Measurements from ENCODE around the gene DNER.

Gene DNER

DNA sequence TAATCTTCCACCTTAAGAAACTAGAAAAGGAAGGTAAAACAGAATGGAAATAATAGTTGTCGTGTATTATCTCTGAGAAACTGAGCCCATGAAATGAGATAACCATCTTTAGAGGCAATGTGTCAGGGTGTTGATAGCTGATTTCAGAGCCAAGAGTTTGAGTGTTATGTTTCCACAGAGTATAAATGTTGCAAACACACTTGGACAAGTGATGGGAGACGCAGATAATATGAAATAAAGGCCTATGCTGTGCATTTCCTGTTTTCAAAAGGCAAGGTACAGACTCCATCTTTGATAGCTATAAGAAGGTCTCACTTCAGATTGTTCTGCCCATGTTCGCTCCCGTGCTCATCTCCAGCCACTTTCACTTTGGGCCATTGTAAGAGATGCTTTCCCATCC lies 25.9 kb upstream of the DNER start:
- H2AFZ ChIP-seq (ENCODE audit: low read length): 0 out of 2 replicates have a peak overlapping the region, but pooled peaks have one; percentile 4
- TF ChIP-seq, protein P1, sequence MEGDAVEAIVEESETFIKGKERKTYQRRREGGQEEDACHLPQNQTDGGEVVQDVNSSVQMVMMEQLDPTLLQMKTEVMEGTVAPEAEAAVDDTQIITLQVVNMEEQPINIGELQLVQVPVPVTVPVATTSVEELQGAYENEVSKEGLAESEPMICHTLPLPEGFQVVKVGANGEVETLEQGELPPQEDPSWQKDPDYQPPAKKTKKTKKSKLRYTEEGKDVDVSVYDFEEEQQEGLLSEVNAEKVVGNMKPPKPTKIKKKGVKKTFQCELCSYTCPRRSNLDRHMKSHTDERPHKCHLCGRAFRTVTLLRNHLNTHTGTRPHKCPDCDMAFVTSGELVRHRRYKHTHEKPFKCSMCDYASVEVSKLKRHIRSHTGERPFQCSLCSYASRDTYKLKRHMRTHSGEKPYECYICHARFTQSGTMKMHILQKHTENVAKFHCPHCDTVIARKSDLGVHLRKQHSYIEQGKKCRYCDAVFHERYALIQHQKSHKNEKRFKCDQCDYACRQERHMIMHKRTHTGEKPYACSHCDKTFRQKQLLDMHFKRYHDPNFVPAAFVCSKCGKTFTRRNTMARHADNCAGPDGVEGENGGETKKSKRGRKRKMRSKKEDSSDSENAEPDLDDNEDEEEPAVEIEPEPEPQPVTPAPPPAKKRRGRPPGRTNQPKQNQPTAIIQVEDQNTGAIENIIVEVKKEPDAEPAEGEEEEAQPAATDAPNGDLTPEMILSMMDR (conservative IDR thresholded peaks at IDR 0.05; ENCODE audit: low read length): no peak
- no peak overlapping the region for H3K4me3 ChIP-seq (ENCODE audit: low read length, poor library complexity, severe bottlenecking)
- H3K79me2 ChIP-seq (ENCODE audit: insufficient read depth, low read length): no peaks in the 10 kb centered on the region
- no peaks in the 10 kb centered on the region for H3K4me1 ChIP-seq (ENCODE audit: insufficient read depth, low read length, poor library complexity, severe bottlenecking)
- no peaks in the 10 kb centered on the region for H3K36me3 ChIP-seq (ENCODE audit: insufficient read depth, low read length)
- H4K20me1 ChIP-seq (ENCODE audit: insufficient read depth, low read length, poor library complexity, severe bottlenecking): no peaks in the 10 kb centered on the region
- no peaks in the 10 kb centered on the region for H3F3A ChIP-seq (ENCODE audit: low read depth)
- H3K9me2 ChIP-seq (replicated peaks; ENCODE audit: low read depth, low read length): no peaks in the 10 kb centered on the region
- peaks cover 6% of the 10 kb centered on the region; the same call in 1 of the 2 replicates for H3K9me3 ChIP-seq (ENCODE audit: insufficient read depth, low read depth, low read length)
- no peak overlapping the region for H3K4me2 ChIP-seq (ENCODE audit: low read depth, low read length, poor library complexity, severe bottlenecking)
- no peak overlapping the region for H3K9ac ChIP-seq (ENCODE audit: low read depth, low read length, poor library complexity, severe bottlenecking)
- no peaks in the 10 kb centered on the region for H3K27me3 ChIP-seq (ENCODE audit: insufficient read depth, low read length, poor library complexity, severe bottlenecking)

DNA sequence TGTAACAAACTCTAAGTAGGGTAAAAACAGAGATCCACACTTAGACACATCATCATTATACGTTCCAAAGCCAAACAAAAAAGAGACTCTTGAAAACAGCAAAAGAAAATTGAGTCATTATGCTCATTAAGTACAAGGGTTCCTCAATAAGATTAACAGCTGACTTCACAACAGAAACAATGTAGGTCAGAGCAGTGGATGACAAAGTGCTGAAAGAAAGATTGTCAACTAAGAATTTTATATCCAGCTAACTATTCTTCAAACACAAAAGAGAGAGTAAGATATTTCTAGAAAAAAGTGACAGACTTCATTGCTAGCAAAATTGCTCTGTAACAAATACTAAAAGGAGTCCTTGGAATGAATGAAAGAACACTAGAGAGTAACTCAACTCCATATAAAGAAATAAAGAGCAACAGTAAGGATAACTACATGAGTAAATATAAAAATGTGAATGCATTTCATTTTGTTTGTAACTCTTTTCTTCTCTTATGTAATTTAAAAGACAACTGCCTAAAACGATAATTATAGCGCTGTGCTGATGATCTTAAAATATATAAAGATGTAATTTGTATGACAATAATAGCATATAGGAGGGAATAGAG lies 23.8 kb upstream of the DNER start:
- Histone ChIP-seq H3K79me2 (ENCODE audit: insufficient read depth, low read length) (no peaks in the 10 kb centered on the region), H3K9me2 (replicated peaks; ENCODE audit: low read depth, low read length) (no peaks in the 10 kb centered on the region), H3K4me1 (ENCODE audit: insufficient read depth, low read length, poor library complexity, severe bottlenecking) (no peaks in the 10 kb centered on the region), H4K20me1 (ENCODE audit: insufficient read depth, low read length, poor library complexity, severe bottlenecking) (no peaks in the 10 kb centered on the region), H3K9ac (ENCODE audit: low read depth, low read length, poor library complexity, severe bottlenecking) (no peak overlapping the region), H3K27me3 (ENCODE audit: insufficient read depth, low read length, poor library complexity, severe bottlenecking) (no peaks in the 10 kb centered on the region), H3K4me3 (ENCODE audit: low read length, poor library complexity, severe bottlenecking) (no peak overlapping the region), H3K9me3 (ENCODE audit: insufficient read depth, low read depth, low read length) (peaks cover 6% of the 10 kb centered on the region; the same call in 1 of the 2 replicates), H3K4me2 (ENCODE audit: low read depth, low read length, poor library complexity, severe bottlenecking) (no peak overlapping the region), H3F3A (ENCODE audit: low read depth) (no peaks in the 10 kb centered on the region), H3K36me3 (ENCODE audit: insufficient read depth, low read length) (no peaks in the 10 kb centered on the region), H2AFZ (ENCODE audit: low read length) (no peak overlapping the region)
- no peak for TF ChIP-seq EZH2phosphoT487 (IDR thresholded peaks at IDR 0.05; ENCODE audit: borderline replicate concordance)
- TF ChIP-seq, protein P1 (conservative IDR thresholded peaks at IDR 0.05; ENCODE audit: low read length): no peak

DNA sequence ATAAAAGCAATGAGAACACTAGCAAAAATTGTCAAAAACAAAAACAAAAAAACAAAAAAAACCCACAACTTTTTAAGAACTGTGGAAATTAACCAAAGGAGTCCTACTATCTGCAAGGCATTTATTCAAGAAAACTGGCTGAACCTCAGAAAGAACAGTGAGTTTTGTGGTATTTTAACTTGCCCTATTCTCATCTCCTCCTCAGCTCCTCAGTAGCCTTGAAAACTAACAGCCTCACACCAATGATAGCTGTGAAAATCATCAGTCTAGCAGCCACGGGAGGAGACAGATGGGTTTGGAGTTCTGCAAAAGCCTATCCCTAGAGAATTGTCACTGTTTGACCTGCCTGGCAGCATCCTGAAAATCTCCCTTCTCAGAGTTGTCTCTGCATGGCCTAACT lies 20.1 kb upstream of the DNER start:
- no peak overlapping the region for H3K9ac ChIP-seq (ENCODE audit: low read depth, low read length, poor library complexity, severe bottlenecking)
- no peak overlapping the region for H3K4me3 ChIP-seq (ENCODE audit: low read length, poor library complexity, severe bottlenecking)
- TF ChIP-seq EZH2phosphoT487 (IDR thresholded peaks at IDR 0.05; ENCODE audit: borderline replicate concordance): no peak
- TF ChIP-seq, protein P1 (conservative IDR thresholded peaks at IDR 0.05; ENCODE audit: low read length): no peak
- peaks cover 6% of the 10 kb centered on the region; the same call in 1 of the 2 replicates for H3K9me3 ChIP-seq (ENCODE audit: insufficient read depth, low read depth, low read length)
- no peaks in the 10 kb centered on the region for H3K4me1 ChIP-seq (ENCODE audit: insufficient read depth, low read length, poor library complexity, severe bottlenecking)
- no peaks in the 10 kb centered on the region for H3K79me2 ChIP-seq (ENCODE audit: insufficient read depth, low read length)
- no peaks in the 10 kb centered on the region for H4K20me1 ChIP-seq (ENCODE audit: insufficient read depth, low read length, poor library complexity, severe bottlenecking)
- H3K4me2 ChIP-seq (ENCODE audit: low read depth, low read length, poor library complexity, severe bottlenecking): no peak overlapping the region
- no peaks in the 10 kb centered on the region for H3K36me3 ChIP-seq (ENCODE audit: insufficient read depth, low read length)
- H3F3A ChIP-seq (ENCODE audit: low read depth): no peaks in the 10 kb centered on the region
- H3K9me2 ChIP-seq (replicated peaks; ENCODE audit: low read depth, low read length): no peaks in the 10 kb centered on the region
- H3K27me3 ChIP-seq (ENCODE audit: insufficient read depth, low read length, poor library complexity, severe bottlenecking): no peaks in the 10 kb centered on the region
- H2AFZ ChIP-seq (ENCODE audit: low read length): no peak overlapping the region

Data from Loucy (cell line).